ENCODE measurements around the gene SSC4D. TPM values are rescaled to one million over a fixed set of nuclear protein-coding genes. Genes with fewer than 3 reads are reported as not detected.

SSC4D gene
- total RNA-seq, 4 donors from 2014 or later = 0.39 to 0.66 (median 0.46) TPM; not detected in 1

- intact Hi-C loops (cut with DNase I) = no loop called here
- peaks cover 32 to 72% (median 55%) of the 10 kb centered on the region in 4 donors for H3K4me1 ChIP-seq
- no peaks in the 10 kb centered on the region for H3K9me3 ChIP-seq
- peak overlapping the region in 1 of 4 donors; percentile 33 for H3K27ac ChIP-seq (replicated peaks in 1 of 4)
- no peak overlapping the region for H3K4me3 ChIP-seq
- no peaks in the 10 kb centered on the region for H3K27me3 ChIP-seq
- H3K36me3 ChIP-seq = peaks cover 32 to 78% (median 49%) of the 10 kb centered on the region in 4 donors
- TF ChIP-seq CTCF (IDR thresholded peaks at IDR 0.05) (no peak), POLR2AphosphoS5 (IDR thresholded peaks at IDR 0.05) (no peak), EP300 (IDR thresholded peaks at IDR 0.05) (no peak), POLR2A (IDR thresholded peaks at IDR 0.05; ENCODE audit: low read depth) (no peak)
- WGBS = 92% methylated on average over 6 of the region's 6 CpGs
- DNase-seq (ENCODE audit: extremely low spot score) = no peak
Observed at GRCh38 chr7:76346097-76346496, 63.4 kb downstream of the SSC4D start.

GRCh38 chr7:76343931-76344321 lies 65.6 kb downstream of the SSC4D start:
- Histone ChIP-seq H3K9me3 (no peaks in the 10 kb centered on the region), H3K27me3 (no peaks in the 10 kb centered on the region), H3K27ac (replicated peaks in 1 of 4) (no peak overlapping the region), H3K36me3 (peaks cover 28 to 60% (median 41%) of the 10 kb centered on the region in 4 donors), H3K4me3 (no peak overlapping the region), H3K4me1 (peaks cover 39 to 79% (median 64%) of the 10 kb centered on the region in 4 donors)
- intact Hi-C loops (cut with DNase I) = no loop called here
- DNase-seq (ENCODE audit: extremely low spot score) = no peak
- TF ChIP-seq EP300 (IDR thresholded peaks at IDR 0.05) (no peak), CTCF (IDR thresholded peaks at IDR 0.05) (no peak), POLR2A (IDR thresholded peaks at IDR 0.05; ENCODE audit: low read depth) (no peak), POLR2AphosphoS5 (IDR thresholded peaks at IDR 0.05) (no peak)
- 97% methylated on average over 6 of the region's 6 CpGs for WGBS

- peaks cover 28 to 55% (median 40%) of the 10 kb centered on the region in 4 donors for H3K36me3 ChIP-seq
- intact Hi-C loops (cut with DNase I) = no loop called here
- DNase-seq (ENCODE audit: extremely low spot score) = no peak
- TF ChIP-seq CTCF (IDR thresholded peaks at IDR 0.05) (no peak), EP300 (IDR thresholded peaks at IDR 0.05) (no peak), POLR2A (IDR thresholded peaks at IDR 0.05; ENCODE audit: low read depth) (no peak), POLR2AphosphoS5 (IDR thresholded peaks at IDR 0.05) (no peak)
- peaks cover 39 to 79% (median 64%) of the 10 kb centered on the region in 4 donors for H3K4me1 ChIP-seq
- H3K27me3 ChIP-seq = no peaks in the 10 kb centered on the region
- H3K27ac ChIP-seq (replicated peaks in 1 of 4) = no peak overlapping the region
- H3K4me3 ChIP-seq = no peak overlapping the region
- no peaks in the 10 kb centered on the region for H3K9me3 ChIP-seq
- WGBS = 93% methylated on average over 6 of the region's 6 CpGs
Observed at GRCh38 chr7:76343294-76343930, 66.1 kb downstream of the SSC4D start.

GRCh38 chr7:76342222-76342621 lies 67.3 kb downstream of the SSC4D start:
- Histone ChIP-seq H3K36me3 (peaks cover 27 to 53% (median 38%) of the 10 kb centered on the region in 4 donors), H3K9me3 (no peaks in the 10 kb centered on the region), H3K4me1 (peaks cover 45 to 81% (median 68%) of the 10 kb centered on the region in 4 donors), H3K27ac (replicated peaks in 1 of 4) (no peak overlapping the region), H3K27me3 (no peaks in the 10 kb centered on the region), H3K4me3 (no peak overlapping the region)
- TF ChIP-seq POLR2A (IDR thresholded peaks at IDR 0.05; ENCODE audit: low read depth) = no peak
- DNase-seq (ENCODE audit: extremely low spot score) = no peak
- intact Hi-C loops (cut with DNase I) = no loop called here
- 89% methylated on average over 5 of the region's 5 CpGs for WGBS

GRCh38 chr7:76340617-76341131 lies 68.8 kb downstream of the SSC4D start:
- 81% methylated on average over 3 of the region's 3 CpGs for WGBS
- intact Hi-C loops (cut with DNase I) = no loop called here
- H3K4me1 ChIP-seq = peaks cover 42 to 77% (median 72%) of the 10 kb centered on the region in 4 donors
- peaks cover 13 to 37% (median 23%) of the 10 kb centered on the region in 4 donors for H3K36me3 ChIP-seq
- no peaks in the 10 kb centered on the region for H3K9me3 ChIP-seq
- DNase-seq (ENCODE audit: extremely low spot score) = no peak
- H3K27ac ChIP-seq (replicated peaks in 1 of 4) = peak overlapping the region; percentile 6 to 59 (median 47)
- no peaks in the 10 kb centered on the region for H3K27me3 ChIP-seq
- no peak overlapping the region for H3K4me3 ChIP-seq
- TF ChIP-seq EP300 (IDR thresholded peaks at IDR 0.05) = no peak
- TF ChIP-seq CTCF (IDR thresholded peaks at IDR 0.05) = no peak
- no peak for TF ChIP-seq POLR2AphosphoS5 (IDR thresholded peaks at IDR 0.05)
- no peak for TF ChIP-seq POLR2A (IDR thresholded peaks at IDR 0.05; ENCODE audit: low read depth)
